ENCODE measurements around the gene KDM5A.
"Not testable (repeated sequence)": the region's sequence is repeated elsewhere in the genome, so short reads cannot be mapped to it uniquely, and the experiment has no call there.

- TF ChIP-seq CTCF (optimal IDR thresholded peaks at IDR 0.05 in 1 of 3, IDR thresholded peaks at IDR 0.05 in 1 of 3, conservative IDR thresholded peaks at IDR 0.05 in 1 of 3; ENCODE audit: extremely low read depth in 1 of 3, insufficient read depth in 2 of 3, low read length in 3 of 3); EZH2 (IDR thresholded peaks at IDR 0.05; ENCODE audit: low read length): not testable (repeated sequence)
Observed at GRCh38 chr12:435737-436136, 46.6 kb upstream of the KDM5A start.

All from keratinocyte (primary cell).